ENCODE data around the gene SNX32. TPM values are rescaled to one million over a fixed set of nuclear protein-coding genes. Genes with fewer than 3 reads are reported as not detected.

The SNX32 gene
- total RNA-seq, 1 donor from 2014 or later = 0.10 TPM

GRCh38 chr11:65903068-65903481 is 69.3 kb downstream of the SNX32 start:
- DNase-seq = no peak

Other genes with a start within 250 kb of the SNX32 start
- gene KCNK7, start 238.2 kb upstream of the SNX32 start, total RNA-seq = 4.2 TPM
- 46.9 TPM for gene MAP3K11, start 219.7 kb upstream of the SNX32 start, total RNA-seq
- 15.8 TPM for gene PCNX3, start 218.2 kb upstream of the SNX32 start, total RNA-seq
- gene SIPA1, start 195.9 kb upstream of the SNX32 start, total RNA-seq = 23.5 TPM
- 18.8 TPM for gene RELA, start 171.0 kb upstream of the SNX32 start, total RNA-seq
- gene KAT5, start 121.7 kb upstream of the SNX32 start, total RNA-seq = 39.5 TPM
- gene RNASEH2C, start 113.2 kb upstream of the SNX32 start, total RNA-seq = 20.2 TPM
- 4.6 TPM for gene AP5B1, start 53.0 kb upstream of the SNX32 start, total RNA-seq
- gene OVOL1, start 46.9 kb upstream of the SNX32 start, total RNA-seq = 2.1 TPM
- gene CFL1, start 24.2 kb downstream of the SNX32 start, total RNA-seq = 413 TPM
- 48.4 TPM for gene MUS81, start 26.5 kb downstream of the SNX32 start, total RNA-seq
- 39.7 TPM for gene EFEMP2, start 38.8 kb downstream of the SNX32 start, total RNA-seq
- gene CTSW, start 45.9 kb downstream of the SNX32 start, total RNA-seq = 0.82 TPM
- 90.9 TPM for gene FIBP, start 54.5 kb downstream of the SNX32 start, total RNA-seq
- 26.2 TPM for gene CCDC85B, start 56.7 kb downstream of the SNX32 start, total RNA-seq
- gene FOSL1, start 66.4 kb downstream of the SNX32 start, total RNA-seq = 0.21 TPM
- gene C11orf68, start 85.1 kb downstream of the SNX32 start, total RNA-seq = 30.1 TPM
- gene DRAP1, start 85.5 kb downstream of the SNX32 start, total RNA-seq = 49.2 TPM
- gene TSGA10IP, start 111.5 kb downstream of the SNX32 start, total RNA-seq = not detected
- gene SART1, start 127.8 kb downstream of the SNX32 start, total RNA-seq = 66.7 TPM
- gene EIF1AD, start 168.2 kb downstream of the SNX32 start, total RNA-seq = 34.2 TPM
- gene BANF1, start 168.5 kb downstream of the SNX32 start, total RNA-seq = 29.8 TPM
- gene CST6, start 178.0 kb downstream of the SNX32 start, total RNA-seq = 2.3 TPM
- not detected for gene CATSPER1, start 192.5 kb downstream of the SNX32 start, total RNA-seq
- gene GAL3ST3, start 215.2 kb downstream of the SNX32 start, total RNA-seq = not detected
- 95.4 TPM for gene SF3B2, start 218.4 kb downstream of the SNX32 start, total RNA-seq
- gene PACS1, start 236.3 kb downstream of the SNX32 start, total RNA-seq = 27.0 TPM